AG04449 (cell line): ENCODE measurements around the gene ELMOD3.

Experiments
- CTCF ChIA-PET: fragments of 350-600 bp; formaldehyde crosslinking; extraction: SDS; loops from one replicate; lab custom pipeline; 2021; ENCODE audit warnings: antibody characterized with exemption; lab: Yijun Ruan, JAX
- POLR2A ChIA-PET: fragments of 400-600, 350-600 bp; formaldehyde crosslinking; extraction: SDS; loops from one replicate; lab custom pipeline; 2020; ENCODE audit warnings: antibody characterized with exemption, inconsistent platforms; lab: Yijun Ruan, JAX
- DNase-seq: peaks from one replicate; pipeline ENCODE4 v3.0.0-alpha.2; 2010; ENCODE audit warnings: low read depth, low spot score
- H3K4me3 ChIP-seq: 2 replicates; pipeline ENCODE4 v1.5.1; 2011; ENCODE audit warnings: low read depth, mild to moderate bottlenecking, control low read depth, low read length
- TF ChIP-seq, protein P1 (sequence below): IDR thresholded peaks from one replicate; pipeline ENCODE4 v1.5.1; 2011; ENCODE audit warnings: mild to moderate bottlenecking, moderate library complexity, low read length, control low read depth, inconsistent platforms; ENCODE audit not compliant: insufficient read depth; ENCODE audit errors: missing control alignments

The ELMOD3 gene

DNA sequence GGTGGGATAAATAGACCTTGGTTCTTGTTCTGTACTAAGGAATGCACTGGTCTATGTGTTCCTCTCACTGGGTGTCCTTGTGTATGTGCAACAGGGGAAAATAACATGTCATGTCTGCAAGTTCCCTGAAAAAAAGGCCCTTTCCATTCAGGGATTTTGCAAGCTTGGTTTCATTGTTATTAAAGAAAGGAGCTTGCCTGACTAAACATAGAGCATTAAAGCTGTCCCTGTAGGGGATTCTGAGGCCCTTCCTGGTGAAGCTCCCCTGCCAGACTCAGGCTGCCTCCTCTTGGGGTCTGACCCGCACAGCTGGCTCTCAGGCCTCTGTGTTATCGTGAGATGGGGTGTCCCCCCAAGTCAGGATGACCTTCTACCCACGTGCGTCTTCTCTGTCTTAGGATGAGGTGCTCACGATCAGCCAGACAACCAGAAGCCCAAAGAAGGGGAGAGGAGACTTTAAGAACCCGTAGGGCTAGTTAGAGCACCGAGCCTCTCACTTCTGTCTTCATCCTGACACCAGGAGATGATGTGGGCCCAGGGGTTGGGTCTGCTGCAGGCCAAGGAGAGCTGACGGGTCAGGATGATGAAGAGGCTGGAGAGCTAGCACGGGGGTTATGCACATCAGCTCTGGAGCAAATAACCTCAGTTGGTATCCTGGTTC is 34.4 kb downstream of the ELMOD3 start:
- POLR2A ChIA-PET, result interaction anchor here (0.5 to 0.6 kb wide), 3 partner anchors 151 to 277 kb away, joined by 3 read pairs; no protein-coding TSS in a partner anchor
- CTCF ChIA-PET, result interaction anchor here (0.9 to 9.8 kb wide), 4 partner anchors 19 to 248 kb away, joined by 3 to 124 read pairs (median 4); no protein-coding TSS in a partner anchor
- no peak overlapping the region for H3K4me3 ChIP-seq
- TF ChIP-seq, protein P1, sequence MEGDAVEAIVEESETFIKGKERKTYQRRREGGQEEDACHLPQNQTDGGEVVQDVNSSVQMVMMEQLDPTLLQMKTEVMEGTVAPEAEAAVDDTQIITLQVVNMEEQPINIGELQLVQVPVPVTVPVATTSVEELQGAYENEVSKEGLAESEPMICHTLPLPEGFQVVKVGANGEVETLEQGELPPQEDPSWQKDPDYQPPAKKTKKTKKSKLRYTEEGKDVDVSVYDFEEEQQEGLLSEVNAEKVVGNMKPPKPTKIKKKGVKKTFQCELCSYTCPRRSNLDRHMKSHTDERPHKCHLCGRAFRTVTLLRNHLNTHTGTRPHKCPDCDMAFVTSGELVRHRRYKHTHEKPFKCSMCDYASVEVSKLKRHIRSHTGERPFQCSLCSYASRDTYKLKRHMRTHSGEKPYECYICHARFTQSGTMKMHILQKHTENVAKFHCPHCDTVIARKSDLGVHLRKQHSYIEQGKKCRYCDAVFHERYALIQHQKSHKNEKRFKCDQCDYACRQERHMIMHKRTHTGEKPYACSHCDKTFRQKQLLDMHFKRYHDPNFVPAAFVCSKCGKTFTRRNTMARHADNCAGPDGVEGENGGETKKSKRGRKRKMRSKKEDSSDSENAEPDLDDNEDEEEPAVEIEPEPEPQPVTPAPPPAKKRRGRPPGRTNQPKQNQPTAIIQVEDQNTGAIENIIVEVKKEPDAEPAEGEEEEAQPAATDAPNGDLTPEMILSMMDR, result no peak
- no peak for DNase-seq

DNA sequence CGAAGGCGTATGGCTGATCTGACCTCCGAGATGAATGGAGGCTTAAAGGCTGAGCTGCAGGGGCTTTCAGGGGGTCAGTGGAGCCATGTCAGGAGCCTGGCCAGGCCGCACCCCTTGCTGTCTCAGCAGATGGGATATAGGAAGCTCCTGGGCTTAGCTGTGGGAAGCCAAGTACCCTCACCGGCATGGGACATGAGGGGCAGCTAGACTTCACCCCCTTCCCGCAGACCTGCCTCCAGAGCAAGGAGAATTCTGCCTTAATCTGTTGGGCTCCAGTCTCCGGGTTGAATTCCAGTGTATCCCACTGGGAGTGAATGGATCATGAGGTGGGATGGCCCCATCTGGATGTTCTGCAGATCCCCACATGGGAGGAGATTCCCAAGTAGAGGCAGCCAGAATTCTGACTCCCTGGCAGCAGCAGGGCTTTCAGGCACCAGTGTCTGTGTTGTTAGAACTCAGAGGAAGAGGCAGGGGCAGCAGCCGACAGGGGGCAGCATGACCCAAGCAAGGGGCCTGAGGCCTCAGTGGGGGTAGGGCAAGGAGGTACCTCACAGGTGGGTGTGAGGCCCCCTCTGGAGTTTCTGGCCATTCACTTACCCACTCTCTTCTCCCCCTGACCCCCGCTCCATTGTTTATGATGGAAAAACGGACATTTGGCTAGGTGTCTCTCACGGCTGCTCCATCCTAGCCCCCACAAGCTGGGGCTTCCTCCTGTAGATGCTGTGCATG is 36.5 kb downstream of the ELMOD3 start:
- no peak for DNase-seq

DNA sequence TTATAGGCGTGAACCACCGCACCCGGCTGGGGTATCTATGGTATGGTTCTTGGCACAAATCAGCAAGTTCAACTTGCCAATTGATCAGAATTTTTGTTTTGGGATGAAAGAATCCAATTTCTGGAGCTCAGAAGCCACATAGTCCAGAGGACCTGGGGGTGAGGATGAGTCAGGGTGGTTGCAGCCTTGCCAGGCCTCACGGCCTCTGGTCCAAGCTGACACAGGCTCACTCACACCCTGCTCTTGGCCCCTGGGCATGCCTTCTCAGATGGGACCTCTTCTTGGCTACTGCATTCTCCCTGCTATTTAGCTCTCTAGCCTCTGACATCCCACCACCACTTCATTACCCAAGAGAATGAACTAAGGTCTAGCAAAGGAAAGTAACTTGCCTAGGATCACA is 39.3 kb downstream of the ELMOD3 start:
- DNase-seq, result no peak
- ChIA-PET POLR2A (interaction anchor here (0.6 to 0.8 kb wide), 2 partner anchors 39 to 145 kb away, joined by 3 read pairs; partner anchors contain the start of genes ELMOD3, MAT2A and RETSAT), CTCF (interaction anchor here (1.1 to 9.8 kb wide), 3 partner anchors 10 to 160 kb away, joined by 3 to 124 read pairs (median 4); no protein-coding TSS in a partner anchor)
- H3K4me3 ChIP-seq, result no peak overlapping the region
- TF ChIP-seq, protein P1, result no peak

More for the DNA sequence above, 36.5 kb downstream of the ELMOD3 start:
- POLR2A ChIA-PET, result no interaction called here
- H3K4me3 ChIP-seq, result no peak overlapping the region
- CTCF ChIA-PET, result interaction anchor here (0.6 to 9.8 kb wide), 7 partner anchors 9 to 245 kb away, joined by 3 to 124 read pairs (median 5); no protein-coding TSS in a partner anchor
- TF ChIP-seq, protein P1, result peak; percentile 78

DNA sequence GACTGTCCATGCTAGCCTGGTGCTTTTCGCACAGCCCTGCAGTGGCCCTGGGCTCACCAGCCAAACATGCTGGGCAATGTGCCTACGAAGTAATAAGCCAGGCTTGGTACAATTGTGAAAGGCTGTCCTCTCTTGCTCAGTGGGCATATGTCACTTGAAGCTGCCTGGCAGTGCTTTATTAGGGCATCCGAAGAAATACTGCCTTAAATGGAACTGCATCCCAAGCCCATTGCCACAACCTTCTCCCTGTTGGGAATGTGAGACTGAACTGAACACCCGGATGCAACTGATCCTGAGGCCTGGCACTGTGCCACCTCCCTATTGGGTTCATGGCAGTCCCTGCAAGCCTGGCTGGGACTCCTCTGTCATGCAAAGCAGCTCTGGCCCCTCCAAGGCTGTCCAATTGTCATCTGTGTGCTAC is 39.7 kb downstream of the ELMOD3 start:
- CTCF ChIA-PET, result interaction anchor here (1.1 to 9.8 kb wide), 3 partner anchors 9 to 159 kb away, joined by 3 to 124 read pairs (median 4); no protein-coding TSS in a partner anchor
- POLR2A ChIA-PET, result interaction anchor here (0.6 kb wide), 1 partner anchor 40 kb away, joined by 3 read pairs; the partner anchor contains the start of genes ELMOD3 and RETSAT
- DNase-seq, result no peak
- TF ChIP-seq, protein P1, result no peak
- no peak overlapping the region for H3K4me3 ChIP-seq

DNA sequence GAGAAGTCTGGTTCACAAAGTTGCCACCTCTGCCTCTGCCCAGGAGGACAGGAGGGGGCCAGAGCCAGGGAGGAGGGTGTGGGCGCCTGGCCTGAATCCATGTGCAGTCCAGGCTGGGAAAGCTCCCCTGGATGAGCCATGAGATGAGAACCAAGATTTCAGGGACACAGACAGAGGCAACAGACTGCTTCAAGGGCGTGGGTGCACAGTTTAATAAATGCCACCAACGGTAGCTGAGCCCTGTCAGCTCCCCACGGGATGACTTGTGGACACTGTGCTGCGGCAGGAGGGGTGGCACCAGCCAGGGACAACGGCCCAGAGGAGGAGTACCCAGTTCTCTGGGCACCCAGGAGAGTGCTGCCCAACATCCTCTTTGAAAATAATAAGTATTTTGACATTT is 40.4 kb downstream of the ELMOD3 start:
- no peak overlapping the region for H3K4me3 ChIP-seq
- DNase-seq, result no peak
- POLR2A ChIA-PET, result no interaction called here
- CTCF ChIA-PET, result interaction anchor here (9.8 kb wide), 1 partner anchor 159 kb away, joined by 124 read pairs; no protein-coding TSS in a partner anchor
- TF ChIP-seq, protein P1, result no peak

DNA sequence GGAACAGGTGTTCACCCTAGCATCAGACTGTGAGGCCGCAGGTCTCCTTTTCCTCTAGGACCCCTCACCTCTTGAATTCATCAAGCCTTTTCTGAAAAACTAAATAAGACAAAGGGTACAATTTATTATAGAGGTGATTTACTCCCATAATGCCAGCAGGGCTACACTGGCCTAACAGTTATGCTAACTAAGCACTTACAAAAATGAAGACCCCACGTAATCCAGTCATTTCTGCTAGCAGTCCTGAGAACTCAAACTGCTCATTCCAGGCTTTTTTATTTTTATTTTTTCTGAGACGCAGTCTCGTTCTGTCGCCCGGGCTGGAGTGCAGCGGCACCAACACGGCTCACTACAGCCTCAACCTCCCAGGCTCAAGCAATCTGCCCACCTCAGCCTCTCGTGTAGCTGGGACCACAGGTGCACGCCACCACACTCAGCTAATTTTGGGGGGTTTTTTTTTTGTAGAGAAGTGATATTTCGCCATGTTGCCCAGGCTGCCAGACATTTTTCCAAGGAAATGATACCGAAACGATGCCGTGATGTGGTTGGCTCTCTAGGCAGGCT is 41.4 kb downstream of the ELMOD3 start:
- CTCF ChIA-PET, result no interaction called here
- POLR2A ChIA-PET, result no interaction called here
- DNase-seq, result no peak
- H3K4me3 ChIP-seq, result no peak overlapping the region
- TF ChIP-seq, protein P1, result no peak
